DMS79 (cell line): Measurements from ENCODE around the gene SPINT1.
A peak's percentile ranks its signal among the peaks of the same experiment; 100 is the strongest.
"Not testable (repeated sequence)": the region's sequence is repeated elsewhere in the genome, so short reads cannot be mapped to it uniquely, and the experiment has no call there.

Experiments
- DNase-seq: peaks from one replicate; lab custom pipeline; 2025; lab: John Stamatoyannopoulos, UW

The SPINT1 gene

DNA sequence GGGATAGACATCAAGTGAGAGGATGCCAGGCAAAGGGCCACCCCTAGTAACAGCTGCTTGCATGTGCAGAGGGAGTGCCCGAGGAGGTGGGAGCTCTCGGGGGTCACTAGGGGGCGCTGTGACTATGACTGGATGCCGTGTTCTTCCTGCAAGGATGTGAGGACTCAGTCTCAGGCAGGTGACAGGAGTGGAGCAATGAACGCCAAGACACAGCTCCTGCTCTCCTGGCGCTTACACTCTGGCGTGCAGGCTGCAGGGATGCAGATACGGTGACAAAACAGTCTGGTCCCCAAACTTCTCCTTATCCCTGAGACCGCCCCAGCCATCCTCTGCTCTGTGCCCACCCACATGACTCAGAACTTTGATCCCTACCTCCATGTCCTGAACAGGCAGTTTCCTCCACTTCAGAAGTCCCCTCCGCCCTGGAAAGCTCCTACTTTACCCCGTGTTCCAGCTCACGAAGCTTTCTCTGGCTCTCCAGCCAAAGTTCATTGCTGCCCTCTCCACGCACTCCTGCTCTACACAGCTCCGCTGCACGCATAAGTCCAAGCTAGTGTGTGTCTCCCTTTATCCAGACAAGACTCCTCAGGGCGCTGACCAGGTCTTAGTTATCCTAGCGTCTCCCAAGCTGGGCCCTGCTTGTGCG lies 15.5 kb downstream of the SPINT1 start:
- no peak for DNase-seq

DNA sequence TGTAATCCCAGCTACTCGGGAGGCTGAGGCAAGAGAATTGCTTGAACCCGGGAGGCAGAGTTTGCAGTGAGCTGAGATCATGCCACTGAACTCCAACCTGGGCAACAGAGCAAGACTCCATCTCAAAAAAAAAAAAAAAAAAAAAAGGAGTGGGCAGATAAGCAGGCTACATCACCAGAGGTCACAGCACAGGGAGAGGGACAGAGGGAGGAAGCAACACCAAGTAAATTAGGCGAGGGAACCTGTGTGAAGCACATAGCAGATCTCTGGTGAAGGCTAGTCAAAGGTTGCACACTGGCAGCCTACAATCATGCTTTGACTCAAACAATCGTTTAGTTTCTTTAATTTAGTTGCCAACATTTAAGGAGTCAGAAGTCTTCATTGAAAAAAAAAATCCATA lies 17.3 kb downstream of the SPINT1 start:
- DNase-seq = not testable (repeated sequence)

DNA sequence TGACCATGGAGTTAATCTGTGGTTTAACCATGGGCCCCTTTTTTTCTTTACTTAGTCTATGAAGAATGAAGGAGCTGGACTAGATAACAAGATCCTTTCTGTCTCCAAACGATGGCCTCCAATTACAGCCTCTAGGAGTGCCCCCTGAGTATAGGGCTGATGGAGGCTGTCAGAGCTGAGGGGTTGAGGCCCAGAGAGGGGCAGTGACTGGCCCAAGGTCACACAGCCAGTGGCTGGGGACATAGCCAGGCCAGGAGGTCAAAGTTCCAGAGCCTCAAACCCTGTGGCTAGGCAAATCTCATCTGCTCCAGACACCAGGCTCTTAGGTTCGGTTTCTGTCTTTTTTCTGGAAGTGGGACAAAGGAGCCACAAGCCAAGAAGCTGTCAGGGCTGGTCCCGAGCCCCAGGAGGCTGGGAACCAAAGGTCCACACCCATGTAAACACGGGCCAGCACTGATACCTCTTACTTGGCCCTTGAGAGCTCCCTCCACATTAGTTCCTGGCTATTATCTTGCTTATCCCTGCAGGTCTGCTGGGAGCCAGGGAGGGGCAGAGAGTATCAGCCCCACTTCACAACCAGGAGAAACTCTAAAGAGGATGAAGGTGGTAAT lies 19.9 kb downstream of the SPINT1 start:
- DNase-seq = no peak

- DNase-seq = no peak
These were observed 23.4 kb downstream of the SPINT1 start for GRCh38 chr15:40867199-40867598.

GRCh38 chr15:40869686-40870085 lies 25.8 kb downstream of the SPINT1 start:
- DNase-seq = no peak

GRCh38 chr15:40870716-40871115 lies 26.9 kb downstream of the SPINT1 start:
- no peak for DNase-seq

DNA sequence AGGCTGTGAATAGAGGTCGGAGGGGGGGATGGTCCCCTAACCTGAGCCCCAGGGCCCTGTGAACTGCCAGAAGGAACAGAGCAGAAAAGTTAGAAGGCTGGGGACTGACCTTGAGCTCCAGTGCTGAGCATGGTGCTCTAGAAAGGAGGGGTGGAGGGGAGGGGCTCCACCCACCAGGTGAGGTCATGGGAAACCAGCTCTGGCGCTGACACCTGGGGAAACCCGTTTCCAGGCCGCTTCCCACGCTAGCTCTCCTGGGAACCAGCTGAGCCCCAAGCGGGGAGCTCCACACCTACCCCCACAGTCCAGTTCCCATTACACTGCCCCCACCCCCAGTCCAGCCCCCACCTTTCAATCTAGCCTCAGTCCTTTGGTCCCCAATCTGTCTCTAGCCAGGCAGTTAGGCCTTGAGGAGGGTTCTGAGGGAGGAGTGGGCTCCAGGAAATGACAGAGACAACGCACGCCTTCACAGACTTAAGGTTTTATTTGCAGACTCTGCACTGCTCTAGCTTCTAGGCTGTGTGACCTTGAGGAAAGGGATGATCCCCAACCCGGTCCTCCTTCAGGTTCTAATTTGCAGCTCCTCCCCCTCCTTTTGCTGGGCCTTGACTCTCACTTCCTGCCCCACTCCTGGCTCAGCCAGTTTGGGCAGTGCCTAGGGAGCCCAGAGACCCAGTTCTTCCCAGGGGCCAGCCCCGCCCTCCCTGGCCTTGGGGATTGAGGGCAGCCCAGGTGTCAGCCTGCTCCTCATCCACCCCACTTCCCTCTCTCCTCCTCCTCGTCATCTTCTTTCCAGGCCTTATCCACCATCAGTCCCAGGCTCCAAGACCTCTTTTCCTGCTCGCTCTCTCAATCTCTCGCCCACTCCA lies 28.1 kb downstream of the SPINT1 start:
- no peak for DNase-seq

DNA sequence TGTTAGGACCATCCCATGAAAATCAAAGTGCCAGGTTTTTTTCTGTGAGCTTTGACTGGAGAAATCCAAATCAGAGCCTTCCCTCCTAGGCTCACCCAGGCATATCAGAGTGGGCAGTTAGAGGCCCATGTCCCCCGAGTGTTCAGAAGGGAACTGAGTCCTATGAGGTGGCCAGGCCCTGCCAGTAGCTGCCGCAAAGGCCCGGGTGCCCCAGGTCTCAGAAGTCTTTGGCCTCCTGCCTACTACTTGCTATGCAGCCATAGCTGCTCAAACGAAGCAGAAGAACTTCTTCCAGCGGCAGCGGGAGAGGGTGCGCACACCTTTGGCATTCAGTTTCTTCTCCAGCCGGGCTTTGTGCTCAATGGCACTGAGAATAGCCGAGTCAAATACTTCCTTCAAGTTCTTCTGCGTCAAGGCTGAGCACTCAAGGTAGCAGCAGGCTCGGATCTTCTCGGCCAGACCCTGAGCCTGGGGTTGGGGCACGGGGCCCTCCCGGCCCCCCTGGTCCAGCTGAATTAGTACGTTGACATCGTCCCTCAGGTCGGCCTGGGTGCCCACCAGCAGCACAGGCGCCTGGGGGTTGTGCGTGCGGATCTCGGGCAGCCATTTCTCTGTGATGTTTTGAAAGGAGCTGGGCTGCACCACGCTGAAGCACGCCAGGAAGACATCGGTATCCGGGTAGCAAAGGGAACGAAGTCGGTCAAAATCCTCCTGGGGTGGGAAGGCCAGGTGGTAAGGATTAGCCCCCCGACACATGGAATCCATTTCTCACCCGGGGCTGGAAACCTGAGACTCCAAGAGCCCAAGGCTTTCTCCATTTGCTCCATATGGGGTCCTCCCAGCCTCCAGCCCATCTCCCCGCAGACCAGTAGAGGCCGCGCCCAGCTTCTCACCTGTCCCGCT lies 29.2 kb downstream of the SPINT1 start:
- no peak for DNase-seq

- peak; percentile 21 for DNase-seq
These were observed 30.1 kb downstream of the SPINT1 start, which contains the start of gene RHOV for GRCh38 chr15:40873694-40874561. Gene RHOV (minus strand): TSS chr15:40874234. CDS start chr15:40874139, 95 bp downstream.

- no peak for DNase-seq
These were observed 32.3 kb downstream of the SPINT1 start for GRCh38 chr15:40875991-40876730.

- no peak for DNase-seq
These were observed 33.8 kb downstream of the SPINT1 start for GRCh38 chr15:40877694-40878093.

DNA sequence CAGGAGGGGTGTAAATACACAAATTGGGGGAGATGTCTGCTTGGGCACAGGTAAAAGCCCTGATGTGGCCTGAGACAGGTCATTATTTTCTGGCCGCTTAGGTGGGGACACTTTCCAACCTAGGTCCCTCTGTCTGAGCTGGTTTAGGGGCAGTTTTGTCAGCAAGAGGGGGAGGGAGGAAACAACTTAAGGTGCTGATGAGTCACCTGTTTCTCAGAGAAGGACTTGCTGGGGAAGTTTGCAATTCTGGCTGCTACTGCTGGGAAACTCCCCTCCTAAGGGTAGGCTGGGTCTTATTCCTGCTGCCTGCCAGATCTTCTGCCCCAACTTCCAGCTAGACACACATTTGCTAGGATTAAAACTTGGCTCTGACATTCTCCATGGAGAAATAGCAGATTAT lies 34.9 kb downstream of the SPINT1 start:
- DNase-seq = no peak

DNA sequence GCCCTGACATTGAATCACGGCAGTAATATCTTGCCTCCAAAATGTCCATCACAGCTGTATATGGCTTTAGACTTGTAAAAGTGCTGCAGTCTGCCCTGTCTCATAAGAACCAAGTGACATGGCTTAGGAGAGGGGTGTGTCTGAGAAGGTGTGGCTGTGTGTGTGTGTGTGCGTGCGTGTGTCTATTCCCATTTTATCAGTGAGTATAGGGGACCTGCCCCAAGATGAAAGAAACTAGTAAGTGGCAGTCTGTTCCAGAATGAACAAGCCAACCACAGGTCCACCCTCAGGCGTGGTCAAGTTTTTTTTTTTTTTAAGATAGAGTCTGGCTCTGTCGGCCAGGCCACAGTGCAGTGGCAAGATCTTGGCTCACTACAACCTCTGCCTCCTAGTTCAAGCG lies 35.8 kb downstream of the SPINT1 start:
- no peak for DNase-seq

GRCh38 chr15:40881351-40881750 lies 37.5 kb downstream of the SPINT1 start:
- no peak for DNase-seq

DNA sequence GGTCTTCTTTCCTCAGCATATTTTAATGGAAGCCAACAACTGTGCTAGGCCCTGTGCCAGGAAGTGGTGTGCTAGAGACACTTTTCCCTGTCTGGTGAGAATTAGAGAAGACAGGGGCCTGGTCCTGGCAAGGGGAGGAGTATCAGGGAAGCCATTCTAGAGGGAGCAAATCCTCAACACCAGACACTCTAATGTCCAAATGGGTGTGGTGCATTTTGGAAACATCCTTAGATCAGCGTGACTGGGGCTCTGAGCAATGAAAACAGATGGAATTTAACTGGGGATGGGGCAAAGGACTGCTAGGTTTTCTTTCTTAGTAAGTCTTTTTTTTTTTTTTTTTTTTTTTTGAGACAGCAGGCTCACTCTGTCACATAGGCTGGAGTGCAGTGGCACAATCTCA lies 42.7 kb downstream of the SPINT1 start:
- no peak for DNase-seq

- DNase-seq = no peak
These were observed 45.3 kb downstream of the SPINT1 start for GRCh38 chr15:40889112-40889511.

DNA sequence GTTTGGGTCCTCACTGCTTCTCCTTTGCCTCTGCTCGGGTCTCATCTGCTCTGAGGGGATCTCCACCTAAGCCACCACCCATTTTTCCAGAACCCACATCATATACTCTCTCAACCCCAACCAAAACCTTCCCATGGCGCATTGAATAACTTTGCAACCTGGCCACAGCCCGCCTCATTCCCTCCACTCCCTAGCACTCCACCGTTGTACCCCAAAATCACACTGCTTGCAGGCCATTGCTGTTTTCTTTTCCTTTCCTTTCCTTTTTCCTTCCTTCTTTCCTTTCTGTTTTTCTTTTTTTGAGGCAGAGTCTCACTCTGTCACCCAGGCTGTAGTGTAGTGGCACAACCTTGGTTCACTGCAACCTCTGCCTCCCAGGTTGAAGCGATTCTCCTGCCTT lies 47.3 kb downstream of the SPINT1 start:
- no peak for DNase-seq

GRCh38 chr15:40891810-40892446 lies 48.1 kb downstream of the SPINT1 start:
- peak; percentile 9 for DNase-seq

DNA sequence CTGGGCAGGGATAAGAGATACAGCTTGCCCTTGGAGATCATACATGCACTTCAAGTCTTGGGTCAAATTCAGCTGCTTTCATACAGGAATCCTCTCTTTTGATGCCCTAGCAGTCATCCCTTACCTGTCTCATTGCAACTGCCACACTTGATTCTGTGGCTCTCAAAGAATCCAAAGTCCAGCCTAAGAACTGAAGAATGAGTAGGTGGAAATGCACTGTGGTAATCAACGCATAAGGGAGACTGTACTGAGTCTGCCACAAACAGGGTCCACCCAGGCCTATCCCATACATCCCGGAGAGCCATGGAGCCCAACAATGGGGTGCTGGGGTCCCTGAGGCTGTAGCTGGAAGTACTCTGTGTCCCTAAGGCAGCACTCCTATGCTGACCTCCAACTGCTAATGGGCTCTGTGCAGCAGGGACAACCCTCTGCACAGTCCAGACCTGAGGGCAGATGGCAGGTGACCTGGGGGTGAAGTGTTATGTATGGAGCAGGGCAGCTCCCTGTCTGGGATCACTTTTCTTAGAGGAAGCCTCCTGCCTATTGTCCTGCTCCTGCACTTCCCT lies 48.7 kb downstream of the SPINT1 start:
- DNase-seq = no peak
